ENCODE results near the gene CNTNAP5. TPM values are rescaled to one million over a fixed set of nuclear protein-coding genes. Genes with fewer than 3 reads are reported as not detected.

Gene CNTNAP5
- total RNA-seq, 1 experiment from 2014 or later = 0.48 TPM

GRCh38 chr2:124894199-124894598 lies 869.1 kb downstream of the CNTNAP5 start:
- no peaks in the 10 kb centered on the region for H3K9me3 ChIP-seq (ENCODE audit: control insufficient read depth, low read depth, low read length)
- no peak overlapping the region for H3K4me2 ChIP-seq (ENCODE audit: insufficient read depth, insufficient read length, low read length)
- no peak overlapping the region for H3K4ac ChIP-seq (ENCODE audit: low read depth, low read length)
- no peak overlapping the region for H2AK5ac ChIP-seq (ENCODE audit: insufficient read length, low read length)
- no peak overlapping the region for H2BK12ac ChIP-seq (ENCODE audit: insufficient read length, low read depth, low read length)
- H3K23ac ChIP-seq (ENCODE audit: insufficient read length, low read depth, low read length) = no peak overlapping the region
- no peak overlapping the region for H2BK20ac ChIP-seq (ENCODE audit: low read depth, low read length, poor library complexity, severe bottlenecking)
- H3K14ac ChIP-seq (ENCODE audit: insufficient read depth, low read length) = no peak overlapping the region
- no peak for TF ChIP-seq CTCF (conservative IDR thresholded peaks at IDR 0.05)
- H3K27me3 Mint-ChIP-seq (ENCODE audit: low read depth) = no peaks in the 10 kb centered on the region
- no peaks in the 10 kb centered on the region for H3K79me1 ChIP-seq (ENCODE audit: insufficient read depth, low read depth, low read length, poor library complexity, severe bottlenecking)
- no peak overlapping the region for H4K91ac ChIP-seq (ENCODE audit: insufficient read length, low read depth, low read length)
- H3K4me3 Mint-ChIP-seq = no peak overlapping the region
- no peak overlapping the region for H3T11ph ChIP-seq (ENCODE audit: low read length)
- H2BK5ac ChIP-seq (ENCODE audit: insufficient read length, low read length) = no peak overlapping the region
- no peak overlapping the region for H2AFZ ChIP-seq (ENCODE audit: low read length)
- no peaks in the 10 kb centered on the region for H3K4me1 Mint-ChIP-seq
- H3K18ac ChIP-seq (ENCODE audit: insufficient read length, low read depth, low read length) = no peak overlapping the region
- H4K8ac ChIP-seq (replicated peaks; ENCODE audit: insufficient read length, low read depth, low read length) = no peak overlapping the region
- no peaks in the 10 kb centered on the region for H4K20me1 ChIP-seq (ENCODE audit: control insufficient read depth, insufficient read depth, insufficient read length)
- no peak overlapping the region for H3K27ac ChIP-seq (ENCODE audit: insufficient read length, low read depth, low read length)
- no peak overlapping the region for H2BK15ac ChIP-seq (ENCODE audit: low read depth, low read length)
- H3K27me3 ChIP-seq (ENCODE audit: insufficient read depth, low read length) = no peaks in the 10 kb centered on the region
- H3K36me3 Mint-ChIP-seq (ENCODE audit: insufficient read depth in 1 of 3, low read depth in 3 of 3) = no peaks in the 10 kb centered on the region
- H3K79me2 ChIP-seq (ENCODE audit: insufficient read depth, low read length) = no peaks in the 10 kb centered on the region
- H4K5ac ChIP-seq (ENCODE audit: insufficient read length, low read depth, low read length) = no peak overlapping the region
- H3K9me3 Mint-ChIP-seq = no peaks in the 10 kb centered on the region
- H2BK120ac ChIP-seq (ENCODE audit: low read depth, low read length, poor library complexity, severe bottlenecking) = no peak overlapping the region
- H3K27ac Mint-ChIP-seq = 0 out of 7 replicates have a peak overlapping the region, but pooled peaks of 1 of the 3 experiments have one; percentile 27
- H3K4me1 ChIP-seq (ENCODE audit: insufficient read depth, low read length) = no peaks in the 10 kb centered on the region
- no CpG with 5 or more reads among the region's 2 CpGs for WGBS (ENCODE audit: extremely low coverage, insufficient read length, low lambda C conversion rate)
- no peaks in the 10 kb centered on the region for H3K23me2 ChIP-seq (ENCODE audit: insufficient read length, low read depth, low read length, poor library complexity, severe bottlenecking)
- no peak for DNase-seq
- H3K9ac ChIP-seq (ENCODE audit: extremely low read depth, insufficient read length, low read length) = no peak overlapping the region
- H3K56ac ChIP-seq (ENCODE audit: insufficient read length, low read depth, low read length) = no peak overlapping the region
